Activated CD4-positive, alpha-beta T cell treated with anti-CD3 and anti-CD28 coated beads for 1 hour (primary cell): Measurements from ENCODE around the gene GAMT.

Experiments
- DNase-seq: peaks from one replicate; pipeline ENCODE4 v3.0.0-alpha.2; 2020

Gene GAMT

DNA sequence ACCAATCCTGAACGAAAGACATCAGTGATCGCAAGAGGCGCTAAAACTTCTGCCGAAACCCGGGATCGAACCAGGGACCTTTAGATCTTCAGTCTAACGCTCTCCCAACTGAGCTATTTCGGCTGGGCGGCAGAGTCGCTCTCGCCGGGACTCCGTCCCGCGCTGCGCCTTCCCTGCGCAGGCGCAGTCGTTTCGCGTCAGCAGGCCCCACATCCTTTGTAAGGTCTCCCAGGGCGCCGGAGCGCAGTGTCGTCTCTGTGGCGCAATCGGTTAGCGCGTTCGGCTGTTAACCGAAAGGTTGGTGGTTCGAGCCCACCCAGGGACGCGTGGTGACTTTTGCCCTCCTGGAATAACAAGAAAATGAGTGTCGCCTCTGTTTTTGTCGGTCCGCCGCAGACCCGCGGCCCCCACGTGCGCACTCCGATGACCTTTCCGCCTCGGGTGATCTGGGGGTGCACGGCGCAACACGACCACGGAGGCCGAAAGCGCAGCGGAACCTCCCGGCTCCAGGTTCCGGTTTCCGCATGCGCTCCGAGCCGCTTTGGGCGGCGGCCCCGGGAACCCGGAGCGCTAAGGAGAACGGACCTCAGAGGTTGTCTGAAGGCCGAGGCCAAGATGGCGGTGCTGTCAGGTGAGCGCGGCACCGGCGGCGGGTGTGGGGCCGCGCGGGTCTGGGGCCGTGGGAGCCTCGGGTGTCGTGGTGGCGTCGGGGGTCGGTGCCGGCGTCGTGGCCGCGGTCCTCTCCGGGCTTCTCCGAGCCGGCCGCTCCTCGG lies 17.8 kb downstream of the GAMT start, which contains the start of gene NDUFS7:
NDUFS7 (plus strand) TSS at position 596 of the 773 bp plus-strand sequence; CDS start at position 616, 20 bp downstream.
- DNase-seq = peak; percentile 96

DNA sequence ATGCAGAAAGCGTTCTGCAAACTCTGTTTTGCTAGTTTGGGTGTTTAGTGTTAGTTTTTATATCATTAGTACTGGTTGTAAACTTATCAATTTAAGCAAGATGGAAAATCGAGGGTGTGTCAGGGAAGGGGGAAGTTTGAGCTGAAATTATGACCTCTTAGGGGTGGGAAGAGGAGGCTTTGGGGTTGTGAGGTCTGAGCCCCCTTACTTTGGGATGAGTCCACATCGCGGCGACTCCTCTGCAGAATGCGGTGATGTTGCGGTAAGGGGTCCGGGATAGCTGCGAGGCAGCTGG lies 18.4 kb downstream of the GAMT start:
- no peak for DNase-seq

DNA sequence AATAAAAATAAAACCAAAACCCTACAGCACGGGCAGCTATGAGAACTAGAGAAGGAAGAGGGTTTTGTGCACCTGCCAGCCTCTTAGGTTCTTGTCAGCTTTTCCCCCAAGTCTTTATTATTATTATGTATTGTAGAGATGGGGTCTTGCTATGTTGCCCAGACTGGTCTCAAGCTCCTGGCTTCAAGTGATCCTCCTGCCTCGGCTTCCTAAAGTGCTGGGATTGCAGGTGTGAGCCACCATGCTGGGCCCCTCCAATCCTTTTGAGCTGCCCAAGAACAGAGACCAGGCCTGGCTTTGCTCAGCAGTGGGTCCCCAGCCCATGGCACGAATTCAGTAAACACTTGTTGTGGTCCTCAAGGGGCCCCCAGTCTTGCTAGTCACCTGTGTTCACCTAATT lies 19.1 kb downstream of the GAMT start:
- no peak for DNase-seq

DNA sequence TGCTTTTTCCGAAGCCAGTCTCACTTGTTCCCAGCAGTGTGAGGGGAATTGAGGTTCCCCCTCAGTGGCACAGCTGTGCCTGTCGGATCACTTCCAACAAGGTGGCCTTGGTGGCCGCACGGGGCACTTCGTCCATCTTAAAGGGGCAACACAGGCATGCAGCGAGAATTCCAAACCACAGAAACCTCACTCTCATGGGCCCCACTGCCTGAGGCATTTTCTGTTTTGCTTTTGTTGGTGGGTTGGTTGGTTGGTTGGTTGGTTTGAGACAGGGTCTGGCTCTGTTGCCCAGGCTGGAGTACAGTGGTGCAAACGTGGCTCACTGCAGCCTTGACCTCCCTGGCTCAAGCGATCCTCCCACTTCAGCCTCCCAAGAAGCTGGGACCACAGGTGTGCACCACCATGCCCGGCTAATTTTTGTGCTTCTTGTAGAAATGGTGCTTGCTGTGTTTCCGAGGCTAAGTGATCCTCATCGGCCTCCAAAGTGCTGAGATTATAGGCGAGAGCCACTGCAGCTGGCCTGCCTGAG lies 21.3 kb downstream of the GAMT start:
- no peak for DNase-seq

DNA sequence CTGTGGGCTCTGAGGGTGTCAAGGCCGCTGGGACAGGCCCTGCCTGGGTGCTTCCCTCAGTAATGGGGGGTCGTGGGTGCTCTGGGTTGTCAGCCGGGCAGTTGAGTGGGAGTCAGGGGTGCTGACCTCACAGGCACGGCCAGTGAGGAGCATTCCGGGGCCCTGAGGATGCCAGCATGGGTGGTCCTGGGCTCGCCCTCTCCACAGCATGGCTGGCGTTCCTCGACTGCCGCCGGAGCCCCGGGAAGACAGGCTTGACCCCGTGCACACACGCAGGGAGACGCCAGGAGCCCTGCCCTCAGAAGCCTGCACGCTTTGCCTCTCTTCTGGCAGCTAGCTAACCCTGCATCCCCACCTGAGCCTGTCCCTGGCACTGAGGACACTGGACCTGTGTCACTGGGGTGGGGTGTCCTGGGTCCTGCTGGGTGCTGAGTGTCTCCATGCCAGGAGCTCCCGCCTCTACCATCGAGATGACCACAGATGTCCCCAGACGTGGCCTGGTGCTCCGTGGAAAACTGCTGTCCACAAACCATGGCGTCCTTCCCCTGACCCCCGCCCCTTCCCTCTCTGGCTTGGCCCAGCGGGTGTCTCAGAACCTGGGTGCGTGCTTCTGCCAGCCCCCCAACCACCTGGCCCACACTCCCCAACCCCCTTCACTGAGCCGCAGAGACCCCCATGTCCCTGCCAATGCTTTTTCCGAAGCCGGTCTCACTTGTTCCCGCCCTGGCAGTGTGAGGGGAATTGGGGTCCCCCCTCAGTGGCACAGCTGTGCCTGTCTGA lies 22.0 kb downstream of the GAMT start:
- DNase-seq = no peak

DNA sequence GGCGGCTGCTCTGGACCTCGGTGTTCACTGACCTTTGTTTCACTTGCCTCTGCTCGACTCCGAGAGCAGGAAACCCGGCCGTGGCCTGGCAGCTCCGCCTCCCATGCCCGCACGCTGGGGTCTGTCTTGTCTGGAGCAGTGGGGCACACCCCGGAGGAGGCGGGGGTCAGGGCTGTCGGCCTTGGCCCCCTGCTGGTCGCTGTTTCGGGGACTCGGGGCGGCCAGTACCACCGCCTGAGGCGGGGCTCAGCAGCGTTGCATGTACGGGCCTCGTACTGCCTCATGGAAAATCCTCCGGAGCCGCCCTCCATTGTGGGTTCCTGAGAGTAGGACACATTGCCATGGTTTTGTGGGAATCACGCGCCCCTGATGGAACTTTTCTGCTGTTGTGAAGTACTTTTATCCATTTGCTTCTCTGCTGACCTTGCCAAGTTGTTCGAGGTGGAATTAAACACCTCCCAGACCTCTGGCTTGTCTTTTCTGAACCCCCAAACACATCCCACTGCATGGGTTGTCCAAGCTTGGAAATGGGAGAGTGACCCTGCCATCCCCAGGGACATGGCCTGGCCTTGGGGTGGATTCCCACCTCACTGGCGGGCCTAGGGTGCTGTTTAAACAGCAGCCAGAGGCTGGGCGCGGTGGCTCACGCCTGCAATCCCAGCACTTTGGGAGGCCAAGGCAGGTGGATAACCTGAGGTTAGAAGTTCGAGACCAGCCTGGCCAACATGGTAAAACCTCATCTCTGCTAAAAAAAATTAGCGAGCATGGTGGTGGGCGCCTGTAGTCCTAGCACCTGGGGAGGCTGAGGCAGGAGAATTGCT lies 23.2 kb downstream of the GAMT start:
- no peak for DNase-seq

DNA sequence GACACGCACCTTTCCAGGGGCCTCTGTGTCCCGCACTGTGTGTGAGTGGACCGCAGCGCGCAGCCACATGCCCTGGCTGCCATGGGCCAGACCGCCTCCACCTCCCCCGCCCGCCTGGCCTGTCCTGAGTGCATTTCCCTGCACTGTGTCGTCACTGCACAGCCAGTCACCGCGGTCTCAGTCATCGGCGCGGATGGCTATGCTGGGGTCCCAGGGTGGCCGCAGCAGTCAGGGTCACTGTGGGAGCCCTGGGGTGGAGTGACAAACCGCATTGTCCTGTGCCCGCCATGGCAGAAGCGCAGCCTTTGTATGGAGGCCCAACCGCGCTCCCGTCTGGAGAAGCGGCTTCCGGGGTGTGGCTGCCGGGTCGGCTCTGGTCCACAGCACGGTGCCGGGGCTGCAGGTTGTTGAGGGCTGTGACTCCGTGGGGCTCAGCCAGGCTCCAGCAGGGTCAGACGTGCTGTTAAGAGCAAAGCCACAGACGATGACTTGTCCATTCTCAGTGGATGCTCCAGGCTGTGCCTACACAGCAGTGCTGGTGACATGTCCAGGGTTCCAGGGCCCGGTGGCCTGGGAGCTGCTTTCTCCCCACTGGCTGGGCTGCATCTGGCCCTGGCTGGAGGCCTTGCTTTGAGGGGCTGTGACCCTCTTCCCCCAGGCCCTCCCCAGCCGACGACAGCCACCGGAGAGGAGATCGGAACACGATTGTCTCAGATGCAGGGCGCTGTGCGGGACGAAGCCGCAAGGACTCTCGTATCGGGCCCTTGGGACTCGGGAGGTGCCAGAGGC lies 24.0 kb downstream of the GAMT start:
- DNase-seq = no peak

DNA sequence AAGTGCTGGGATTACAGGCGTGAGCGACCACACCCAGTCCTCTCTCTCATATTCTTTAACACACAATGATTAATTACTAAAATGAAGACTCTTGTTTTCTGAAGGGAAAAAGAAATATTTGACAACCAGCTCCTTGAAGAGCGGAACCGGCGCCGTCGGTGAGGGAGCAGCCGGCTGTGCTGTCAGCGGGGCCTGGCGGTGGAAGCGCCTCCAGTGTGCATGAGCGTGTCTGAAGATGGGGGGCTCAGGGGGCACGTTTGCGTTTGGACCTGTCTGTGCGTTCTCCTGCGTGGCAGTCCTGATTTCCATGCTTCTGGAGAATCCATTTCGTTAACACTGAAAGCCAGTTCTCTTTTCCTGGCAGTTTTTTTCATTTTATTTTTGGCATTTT lies 24.9 kb downstream of the GAMT start:
- DNase-seq = no peak

DNA sequence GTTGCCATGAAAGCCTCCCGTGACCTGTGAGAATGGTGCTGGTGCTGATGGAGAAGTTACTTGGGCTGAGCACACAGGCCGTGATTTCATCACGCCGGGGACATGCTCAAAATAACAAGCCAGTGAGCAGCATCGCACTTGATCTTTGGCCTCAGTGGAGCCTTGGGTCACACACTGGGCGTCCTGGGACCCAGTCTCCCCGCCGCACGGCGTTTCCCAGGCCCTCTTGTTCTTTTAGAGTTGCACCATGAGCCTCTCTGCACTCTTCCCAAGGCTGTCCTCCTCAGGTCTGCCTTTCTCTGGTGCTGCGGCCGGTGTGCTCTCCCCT lies 27.1 kb downstream of the GAMT start:
- no peak for DNase-seq

DNA sequence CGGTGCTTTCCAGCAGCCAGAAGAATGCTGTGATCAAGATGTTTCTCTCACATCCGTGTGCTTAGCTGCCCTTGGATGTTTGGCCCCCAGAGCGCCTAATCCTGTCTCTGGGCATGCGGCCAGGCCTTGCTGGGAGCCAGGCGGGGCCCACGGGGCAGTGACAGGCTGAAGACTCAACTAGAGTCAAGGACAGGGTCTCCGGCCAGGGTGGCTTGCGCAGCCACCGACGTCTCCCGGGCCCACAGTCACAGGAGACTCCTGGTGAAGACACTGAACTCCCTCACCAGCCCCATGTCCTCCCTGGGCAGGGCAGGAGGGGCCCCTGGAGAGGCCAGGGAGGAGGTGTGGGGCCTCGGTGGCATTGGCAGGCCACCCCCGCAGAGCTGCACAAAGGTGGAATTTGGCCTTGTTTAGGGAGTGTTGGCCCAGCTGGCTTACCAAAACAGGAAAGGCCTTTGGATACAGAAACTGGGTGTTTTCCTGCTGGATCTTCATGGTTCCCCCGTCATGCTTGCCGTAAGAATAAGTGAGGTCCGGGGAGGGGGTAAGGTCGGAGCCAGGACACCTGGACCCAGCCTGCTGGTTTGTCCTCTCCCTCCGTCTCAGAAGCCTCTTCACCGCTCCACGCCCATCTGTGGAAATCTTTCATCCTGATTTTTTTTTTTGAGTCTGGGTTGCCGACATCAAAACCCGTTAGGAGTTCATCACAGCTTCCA lies 27.6 kb downstream of the GAMT start:
- no peak for DNase-seq

DNA sequence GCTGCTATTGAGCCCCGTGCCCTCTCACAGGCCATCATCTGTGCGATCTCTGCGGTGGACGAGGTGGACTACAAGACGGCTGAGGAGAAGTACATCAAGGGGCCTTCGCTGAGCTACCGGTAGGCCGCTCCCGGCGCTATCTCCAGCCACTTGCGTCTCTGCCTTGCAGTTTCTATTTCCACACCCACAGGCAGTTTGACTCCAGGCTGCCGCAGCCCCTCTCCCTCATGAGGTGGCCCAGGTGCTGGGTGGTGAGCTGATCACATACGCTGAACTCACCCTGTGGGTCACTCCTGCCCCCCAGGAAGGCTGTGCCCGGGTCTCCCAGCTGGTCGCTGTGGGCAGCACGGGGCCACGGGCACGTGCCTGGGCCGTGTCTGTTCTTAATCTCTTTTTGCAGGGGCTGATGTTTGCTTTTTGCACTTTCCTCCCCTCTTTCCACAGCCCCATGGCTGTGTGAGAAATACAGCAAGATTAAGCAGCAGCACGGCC lies 28.3 kb downstream of the GAMT start:
- DNase-seq = no peak

DNA sequence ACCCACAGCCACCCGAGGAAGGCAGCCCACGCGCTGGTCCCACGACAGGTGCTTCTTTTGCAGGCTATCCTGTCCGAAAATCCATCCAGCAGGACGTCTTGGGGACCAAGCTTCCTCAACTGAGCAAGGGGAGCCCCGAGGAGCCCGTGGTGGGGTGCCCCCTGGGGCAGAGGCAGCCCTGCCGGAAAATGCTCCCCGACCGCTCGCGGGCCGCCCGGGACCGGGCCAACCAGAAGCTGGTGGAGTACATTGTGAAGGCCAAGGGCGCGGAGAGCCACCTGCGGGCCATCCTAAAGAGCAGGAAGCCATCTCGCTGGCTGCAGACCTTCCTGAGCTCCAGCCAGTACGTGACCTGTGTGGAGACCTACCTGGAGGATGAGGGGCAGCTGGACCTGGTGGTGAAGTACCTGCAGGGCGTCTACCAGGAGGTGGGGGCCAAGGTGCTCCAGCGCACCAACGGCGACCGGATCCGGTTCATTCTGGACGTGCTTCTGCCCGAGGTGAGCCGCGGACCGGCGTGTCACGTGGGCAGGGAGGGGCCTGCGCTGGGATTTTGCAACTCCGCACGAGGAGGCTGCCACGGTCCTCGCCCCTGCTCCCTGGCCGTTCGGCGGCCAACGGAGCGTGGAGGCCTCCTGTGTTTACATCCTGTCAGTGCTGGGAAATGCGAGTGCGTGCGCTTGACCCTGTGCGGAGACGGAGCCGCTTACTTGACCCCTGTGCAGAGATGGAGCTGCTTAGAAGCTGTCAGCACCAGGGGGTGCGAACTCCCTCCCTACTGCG lies 30.6 kb downstream of the GAMT start:
- DNase-seq = no peak

DNA sequence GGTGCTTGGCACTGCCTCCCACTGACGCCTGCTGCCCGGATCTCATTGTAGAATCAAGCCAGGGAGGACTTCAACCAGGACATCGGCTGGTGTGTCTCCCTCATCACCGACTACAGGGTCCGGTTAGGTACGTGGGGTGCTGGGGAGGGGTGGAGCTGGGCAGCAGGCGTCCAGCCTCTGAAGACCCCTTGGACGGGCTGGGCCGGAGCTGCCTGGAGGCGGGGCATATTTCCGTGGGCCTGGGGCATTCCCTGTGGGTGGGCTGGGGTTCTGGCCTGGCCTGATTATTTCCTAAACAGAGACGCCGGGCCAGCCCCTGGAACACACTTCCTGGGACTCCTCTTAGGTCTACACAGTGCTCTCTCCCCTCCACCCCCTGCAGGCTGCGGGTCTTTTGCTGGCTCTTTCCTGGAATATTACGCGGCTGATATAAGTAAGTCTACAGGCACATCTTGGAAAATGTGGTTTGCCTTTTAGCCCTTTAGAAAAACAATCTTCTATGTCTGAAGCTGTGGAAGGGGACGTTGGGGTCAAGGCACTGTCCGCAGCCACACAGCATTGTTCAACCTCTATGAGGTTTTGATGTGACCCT lies 32.0 kb downstream of the GAMT start:
- no peak for DNase-seq

DNA sequence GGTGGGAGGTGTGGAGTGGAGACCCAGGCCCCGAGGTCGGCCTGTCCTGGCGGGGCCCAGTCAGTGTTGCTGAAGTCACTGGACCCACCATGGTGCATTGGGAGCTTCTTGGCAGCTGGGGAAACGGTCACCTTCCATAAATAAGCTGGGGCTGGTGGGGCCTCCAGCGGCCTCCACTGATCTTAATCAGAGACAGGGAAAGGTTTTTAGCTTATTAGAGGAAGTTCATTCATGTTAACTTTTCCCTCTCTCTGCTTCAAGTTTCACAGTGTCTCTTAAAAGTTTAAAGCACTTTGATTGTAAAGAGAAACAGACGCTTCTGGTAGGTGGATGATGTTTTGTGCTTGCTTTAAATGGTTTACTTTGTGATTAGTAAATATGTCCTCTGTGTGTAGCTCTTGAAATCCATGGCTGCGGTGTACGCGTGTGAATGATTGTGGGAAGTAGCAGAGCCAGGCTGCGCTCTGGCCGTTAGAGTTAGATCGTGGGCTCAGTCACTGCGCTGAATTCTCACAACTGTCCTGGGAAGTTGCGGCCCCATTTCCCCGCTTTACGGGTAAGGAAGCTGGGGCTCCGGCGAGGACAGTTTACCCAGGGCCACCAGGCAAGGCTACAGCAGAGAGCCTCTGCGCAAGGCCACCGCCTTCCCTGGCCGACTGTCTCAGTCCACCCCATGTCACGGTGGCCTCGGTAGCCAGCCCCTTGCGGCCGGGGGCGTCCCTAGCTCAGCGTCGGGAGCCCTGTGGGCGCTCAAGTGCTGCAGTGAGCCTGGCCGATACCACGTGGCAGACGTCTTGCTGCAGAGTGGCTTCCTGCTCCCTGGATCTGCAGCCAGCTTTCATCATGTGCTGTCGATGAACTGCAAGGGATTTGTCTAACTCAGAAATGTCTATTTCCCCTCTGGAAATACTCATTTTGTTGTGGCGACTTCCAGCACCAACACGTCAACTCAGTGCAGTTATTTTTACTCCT lies 34.2 kb downstream of the GAMT start:
- no peak for DNase-seq

DNA sequence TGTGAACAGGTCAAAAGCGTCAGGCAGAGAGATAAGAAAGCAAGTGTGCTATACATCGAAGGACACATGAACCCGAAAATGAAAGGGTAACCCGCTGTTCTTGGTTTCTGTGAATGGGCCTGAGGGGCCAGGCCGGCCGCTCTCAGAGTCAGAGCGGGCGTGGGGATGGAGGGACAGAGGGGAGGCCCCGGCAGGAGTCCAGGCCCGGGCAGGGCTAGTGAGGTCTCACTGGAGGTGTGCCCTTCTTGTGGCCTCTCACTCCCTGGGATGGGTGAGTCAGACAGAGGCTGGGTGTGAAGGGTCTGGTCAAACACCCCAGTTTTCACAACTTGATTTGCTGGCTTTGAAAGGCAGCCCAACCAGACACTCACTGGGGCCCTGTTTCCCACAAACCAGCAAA lies 35.0 kb downstream of the GAMT start:
- no peak for DNase-seq

DNA sequence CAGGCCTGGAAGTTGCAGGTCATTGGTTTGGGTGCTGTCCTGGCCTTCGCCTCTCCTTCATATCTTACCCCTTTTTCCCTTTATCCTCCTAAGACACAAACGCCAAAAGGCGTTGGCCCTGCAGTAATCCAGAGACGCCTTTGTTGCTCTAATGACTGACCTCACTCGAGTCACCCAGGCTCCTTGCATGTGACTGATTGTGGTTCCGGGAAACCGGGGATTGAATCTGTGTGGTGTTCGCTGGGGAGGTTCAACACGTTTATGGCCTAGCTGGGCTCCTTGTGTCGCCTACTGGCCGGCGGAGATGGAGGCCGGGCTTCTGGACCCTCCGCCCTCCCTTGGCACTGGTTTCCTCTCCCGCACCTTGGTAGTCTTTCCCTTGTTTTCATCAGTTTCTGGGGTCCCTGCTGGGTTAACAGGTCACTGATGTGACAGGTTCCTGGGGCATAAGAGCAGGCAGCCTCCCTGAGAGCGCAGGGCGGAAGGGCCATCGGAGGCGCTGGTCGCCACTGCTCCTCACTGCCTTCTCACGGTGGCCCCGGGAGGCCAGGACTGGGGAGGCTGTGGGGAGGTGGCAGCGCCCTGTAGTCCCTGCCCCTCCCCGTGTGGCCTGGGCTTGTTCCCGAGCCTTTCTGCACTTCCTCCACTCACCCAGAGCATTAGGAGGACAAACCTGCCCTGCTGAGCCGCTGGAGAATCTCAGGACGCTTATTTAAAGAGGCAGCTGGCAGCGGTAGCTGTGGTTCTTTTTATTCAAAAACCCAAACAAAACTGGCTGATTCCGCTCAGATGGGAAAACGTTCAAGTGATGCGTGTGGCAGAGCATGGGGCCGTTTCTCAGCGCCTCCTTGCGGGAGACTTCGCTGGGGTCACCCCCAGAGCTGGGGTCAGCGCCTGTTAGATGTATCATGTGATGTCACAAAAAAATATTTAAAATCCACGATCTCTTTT lies 35.7 kb downstream of the GAMT start:
- no peak for DNase-seq

DNA sequence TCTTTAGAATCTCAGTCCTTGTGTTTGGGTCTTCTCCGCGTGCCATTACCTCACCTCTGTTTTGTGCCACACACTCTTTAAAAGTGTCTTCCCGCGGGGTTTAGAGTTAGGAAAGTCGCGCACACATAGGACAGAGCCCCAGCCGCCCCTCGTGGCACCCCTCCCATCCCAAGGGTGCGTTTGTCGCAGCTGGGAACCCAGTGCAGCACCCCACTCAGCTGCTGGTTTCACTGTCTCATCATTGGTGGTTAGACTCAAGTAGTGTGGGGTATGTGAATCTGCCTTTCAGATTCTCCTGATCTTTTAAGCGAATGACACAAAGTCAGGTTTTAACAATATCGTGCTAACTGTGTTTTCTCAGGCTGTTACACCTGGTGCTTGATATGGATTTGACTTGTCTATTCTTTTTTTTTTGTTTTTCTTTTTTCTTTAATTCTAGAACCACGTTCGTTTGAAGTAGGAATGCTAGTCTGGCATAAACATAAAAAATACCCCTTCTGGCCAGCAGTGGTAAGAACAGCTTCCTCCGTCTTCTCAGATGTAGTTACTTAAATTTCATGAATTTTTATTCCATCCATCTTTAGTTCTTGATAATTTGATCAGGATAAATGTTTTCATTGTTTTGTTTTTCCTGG lies 37.2 kb downstream of the GAMT start:
- no peak for DNase-seq

DNA sequence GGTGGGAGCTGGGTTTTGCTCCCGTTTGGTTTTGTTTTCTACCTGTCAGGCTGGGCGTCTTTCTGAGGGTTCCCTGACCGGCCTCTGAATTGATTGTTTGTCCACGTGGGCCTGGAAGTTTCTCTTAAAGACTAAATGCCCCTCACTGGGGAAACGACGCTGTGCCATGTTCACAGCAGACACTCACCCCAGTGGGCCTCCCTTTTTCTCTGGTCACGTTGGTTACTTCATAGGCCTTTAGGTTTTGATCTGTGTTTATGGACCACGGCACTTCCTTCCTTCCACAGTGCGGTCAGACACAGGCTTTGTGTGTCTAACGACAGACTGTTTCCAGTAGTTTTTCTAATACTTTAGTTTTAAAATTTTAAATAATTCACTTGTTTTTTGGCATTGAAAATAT lies 37.7 kb downstream of the GAMT start:
- no peak for DNase-seq
